Raji (cell line): Measurements from ENCODE around the gene ANKRD33B.

ENCODE experiments used
- POLR2A ChIP-seq: IDR thresholded peaks from 2 replicates; pipeline ENCODE4 v1.6.1; 2011; ENCODE audit warnings: low read depth, low read length, control low read depth; ENCODE audit not compliant: insufficient read depth

ANKRD33B gene

GRCh38 chr5:10636363-10637142, 72.7 kb downstream of the ANKRD33B start:
- no peak for TF ChIP-seq POLR2A

DNA sequence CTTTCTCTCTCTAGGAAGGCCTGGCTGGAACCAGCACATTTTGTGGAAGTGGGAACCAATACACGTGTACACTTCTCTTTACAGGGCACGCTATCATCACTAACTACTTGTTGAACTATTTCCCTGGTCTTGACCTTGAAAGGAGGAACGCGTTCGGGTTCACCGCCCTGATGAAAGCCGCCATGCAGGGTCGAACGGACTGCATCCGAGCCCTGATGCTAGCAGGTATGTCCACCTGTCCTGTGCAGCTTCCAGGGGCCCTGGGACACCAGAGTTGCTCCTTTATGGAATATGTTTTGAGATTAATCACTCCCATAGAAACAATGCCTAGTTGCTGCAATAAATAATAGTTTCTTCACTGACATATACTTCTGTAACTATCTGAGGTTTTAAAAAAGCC, 74.1 kb downstream of the ANKRD33B start:
- TF ChIP-seq POLR2A = no peak

DNA sequence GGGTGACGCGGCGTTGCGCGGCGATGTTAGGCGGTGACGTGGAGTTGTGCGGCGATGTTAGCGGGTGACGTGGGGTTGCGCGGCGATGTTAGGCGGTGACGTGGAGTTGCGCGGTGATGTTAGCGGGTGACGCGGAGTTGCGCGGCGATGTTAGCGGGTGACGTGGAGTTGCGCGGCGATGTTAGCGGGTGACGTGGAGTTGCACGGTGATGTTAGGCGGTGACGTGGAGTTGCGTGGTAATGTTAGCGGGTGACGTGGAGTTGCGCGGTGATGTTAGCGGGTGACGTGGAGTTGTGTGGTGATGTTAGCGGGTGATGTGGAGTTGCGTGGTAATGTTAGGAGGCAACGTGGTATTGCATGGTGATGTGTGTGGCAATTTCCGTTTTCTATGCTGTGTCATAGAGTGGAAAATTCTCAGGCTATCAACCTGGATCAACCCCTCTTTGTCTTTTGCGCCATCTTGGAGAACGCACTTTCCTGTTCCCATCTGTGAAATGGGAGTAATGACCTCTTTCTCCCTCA, 76.0 kb downstream of the ANKRD33B start:
- no peak for TF ChIP-seq POLR2A

GRCh38 chr5:10642367-10642766, 78.5 kb downstream of the ANKRD33B start:
- TF ChIP-seq POLR2A = no peak

GRCh38 chr5:10644192-10644591, 80.3 kb downstream of the ANKRD33B start:
- TF ChIP-seq POLR2A = no peak

DNA sequence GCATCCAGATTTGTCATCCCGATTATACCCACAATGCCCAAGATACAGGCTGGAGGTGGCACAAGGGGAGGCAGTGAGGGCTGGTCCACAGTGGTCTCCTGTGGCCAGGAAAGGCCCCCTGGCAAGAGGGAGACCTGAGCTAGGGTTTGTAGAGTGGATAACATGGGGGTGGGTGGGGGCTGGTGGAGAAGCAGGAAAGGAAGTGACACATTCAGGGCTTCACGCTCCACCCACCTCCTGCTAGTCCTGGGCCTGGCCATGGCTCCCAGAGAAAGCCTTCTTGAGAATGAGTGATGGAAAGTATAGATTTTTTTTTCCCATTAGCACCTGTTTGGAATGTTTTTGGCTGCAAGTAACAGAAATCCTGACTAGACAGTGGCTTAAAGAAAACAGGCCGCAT, 81.3 kb downstream of the ANKRD33B start:
- TF ChIP-seq POLR2A = no peak

- TF ChIP-seq POLR2A = no peak
Observed at GRCh38 chr5:10645671-10646070, 81.8 kb downstream of the ANKRD33B start.

- no peak for TF ChIP-seq POLR2A
Observed at GRCh38 chr5:10647640-10648039, 83.8 kb downstream of the ANKRD33B start.

- no peak for TF ChIP-seq POLR2A
Observed at GRCh38 chr5:10648806-10649665, 85.2 kb downstream of the ANKRD33B start.

- no peak for TF ChIP-seq POLR2A
Observed at GRCh38 chr5:10649666-10650380, 86.0 kb downstream of the ANKRD33B start.

DNA sequence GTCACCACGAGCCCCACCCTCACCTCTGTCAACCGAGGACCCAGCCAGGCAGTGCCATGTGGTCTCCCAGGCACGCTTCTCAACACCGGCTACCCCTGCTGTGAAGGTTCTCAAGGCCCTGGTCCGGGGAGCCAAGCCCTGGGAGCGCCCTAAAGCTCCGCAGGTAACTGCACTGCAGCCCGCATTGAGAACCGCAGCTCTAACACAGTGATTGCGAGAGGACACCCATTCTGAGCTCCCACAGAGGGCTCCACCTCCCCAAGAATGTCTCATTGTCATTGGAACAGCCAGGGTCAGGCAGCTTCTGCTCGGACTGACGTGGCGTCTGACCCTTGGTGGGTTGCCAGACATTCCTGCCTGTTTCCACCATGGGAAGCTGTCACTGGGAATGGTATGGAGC, 88.3 kb downstream of the ANKRD33B start:
- TF ChIP-seq POLR2A = no peak

DNA sequence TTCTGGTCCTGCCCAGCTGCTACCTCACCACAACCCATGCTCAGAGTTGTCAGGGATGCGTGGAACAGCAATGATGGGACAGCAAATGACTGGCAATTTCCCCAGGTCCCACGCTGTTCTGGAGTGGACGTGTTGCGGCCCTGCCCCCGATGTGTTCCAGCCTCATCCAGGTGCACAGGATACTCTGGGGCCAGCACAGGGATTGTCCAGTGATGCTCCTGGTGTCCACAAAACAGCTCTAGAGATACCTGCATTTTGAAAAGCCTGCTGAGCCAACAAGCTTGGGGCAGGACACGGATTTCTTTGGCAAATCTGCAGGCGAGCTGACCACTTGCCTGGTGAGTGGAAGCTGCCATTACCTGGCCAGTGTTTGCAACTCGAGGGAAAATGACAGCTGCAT, 88.7 kb downstream of the ANKRD33B start:
- TF ChIP-seq POLR2A = no peak

- no peak for TF ChIP-seq POLR2A
Observed at GRCh38 chr5:10653043-10653442, 89.2 kb downstream of the ANKRD33B start.

GRCh38 chr5:10653751-10654400, 90.0 kb downstream of the ANKRD33B start:
- TF ChIP-seq POLR2A = no peak

DNA sequence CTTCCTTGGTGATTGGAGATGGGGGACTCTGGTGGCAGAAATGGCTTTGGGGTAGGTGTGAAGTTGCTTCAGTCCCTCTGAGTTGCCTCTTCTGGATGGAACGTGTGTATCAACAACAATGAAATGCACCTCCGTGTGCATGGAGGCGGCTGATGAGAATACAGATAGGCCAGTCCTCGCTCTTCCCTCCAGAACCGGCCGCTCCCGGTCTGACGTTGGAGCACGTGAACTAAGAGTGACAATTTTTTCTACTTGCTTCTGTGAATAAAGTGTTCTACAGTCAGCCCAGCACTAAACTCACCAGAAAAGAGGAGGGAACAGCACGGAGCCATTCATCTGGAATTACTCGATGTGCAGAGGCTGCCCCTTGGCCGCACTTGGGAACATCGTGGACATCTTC, 90.7 kb downstream of the ANKRD33B start:
- TF ChIP-seq POLR2A = no peak
